H9 (cell line): ENCODE data around the gene SNRPA1. TPM values are rescaled to one million over a fixed set of nuclear protein-coding genes. Genes with fewer than 3 reads are reported as not detected.

Source experiments
- DNase-seq: peaks from one replicate; pipeline ENCODE4 v3.0.0-alpha.2; 2017
- H2AFZ ChIP-seq: one replicate; pipeline ENCODE4 v1.6.1; 2013; ENCODE audit warnings: mild to moderate bottlenecking, low read length, control low read depth, moderate library complexity
- H2AK5ac ChIP-seq: 2 replicates; pipeline ENCODE4 v1.6.1; 2013; ENCODE audit warnings: low read length, control low read depth, mixed read lengths; ENCODE audit not compliant: insufficient read length
- H2BK120ac ChIP-seq: one replicate; pipeline ENCODE4 v1.6.1; 2013; ENCODE audit warnings: low read depth, mild to moderate bottlenecking, low read length, control low read depth, inconsistent platforms; ENCODE audit not compliant: poor library complexity, severe bottlenecking
- H2BK12ac ChIP-seq: 2 replicates; pipeline ENCODE4 v1.6.1; 2013; ENCODE audit warnings: low read length, control low read depth, mixed read lengths, low read depth; ENCODE audit not compliant: insufficient read length
- H2BK15ac ChIP-seq: 2 replicates; pipeline ENCODE4 v1.6.1; 2013; ENCODE audit warnings: low read depth, low read length, control low read depth
- H2BK20ac ChIP-seq: one replicate; pipeline ENCODE4 v1.6.1; 2013; ENCODE audit warnings: low read depth, mild to moderate bottlenecking, low read length, control low read depth, inconsistent platforms; ENCODE audit not compliant: poor library complexity, severe bottlenecking
- H2BK5ac ChIP-seq: 2 replicates; pipeline ENCODE4 v1.6.1; 2013; ENCODE audit warnings: low read length, control low read depth, mixed read lengths; ENCODE audit not compliant: insufficient read length
- H3K14ac ChIP-seq: 2 replicates; pipeline ENCODE4 v1.6.1; 2013; ENCODE audit warnings: low read length, control low read depth; ENCODE audit not compliant: insufficient read depth
- H3K18ac ChIP-seq: 2 replicates; pipeline ENCODE4 v1.6.1; 2013; ENCODE audit warnings: low read depth, mild to moderate bottlenecking, mixed read lengths, low read length, control low read depth; ENCODE audit not compliant: insufficient read length
- H3K23ac ChIP-seq: 2 replicates; pipeline ENCODE4 v1.6.1; 2013; ENCODE audit warnings: low read length, control low read depth, mixed read lengths, low read depth; ENCODE audit not compliant: insufficient read length
- H3K23me2 ChIP-seq: 2 replicates; pipeline ENCODE4 v1.6.1; 2013; ENCODE audit warnings: low read depth, mild to moderate bottlenecking, mixed read lengths, low read length, control low read depth; ENCODE audit not compliant: insufficient read length, poor library complexity, severe bottlenecking
- H3K27ac ChIP-seq: 2 replicates; pipeline ENCODE4 v1.5.1; 2013; ENCODE audit warnings: low read length, control low read depth, mixed read lengths, low read depth; ENCODE audit not compliant: insufficient read length
- H3K27me3 ChIP-seq: 2 replicates; pipeline ENCODE4 v1.6.1; 2013; ENCODE audit warnings: low read length, control low read depth, inconsistent platforms; ENCODE audit not compliant: insufficient read depth
- H3K4ac ChIP-seq: 2 replicates; pipeline ENCODE4 v1.6.1; 2013; ENCODE audit warnings: low read depth, mild to moderate bottlenecking, control low read depth, inconsistent platforms, low read length, moderate library complexity
- H3K4me1 ChIP-seq: 2 replicates; pipeline ENCODE4 v1.6.1; 2013; ENCODE audit warnings: low read length, control low read depth, inconsistent platforms; ENCODE audit not compliant: insufficient read depth
- H3K4me2 ChIP-seq: 2 replicates; pipeline ENCODE4 v1.6.1; 2013; ENCODE audit warnings: low read length, control low read depth, mixed read lengths; ENCODE audit not compliant: insufficient read length, insufficient read depth
- H3K56ac ChIP-seq: 2 replicates; pipeline ENCODE4 v1.6.1; 2013; ENCODE audit warnings: low read depth, mild to moderate bottlenecking, mixed read lengths, low read length, control low read depth; ENCODE audit not compliant: insufficient read length
- H3K79me1 ChIP-seq: 2 replicates; pipeline ENCODE4 v1.6.1; 2013; ENCODE audit warnings: low read depth, mild to moderate bottlenecking, moderate library complexity, low read length, control low read depth, inconsistent platforms; ENCODE audit not compliant: insufficient read depth, poor library complexity, severe bottlenecking
- H3K79me2 ChIP-seq: 2 replicates; pipeline ENCODE4 v1.6.1; 2013; ENCODE audit warnings: low read length, control low read depth, inconsistent platforms; ENCODE audit not compliant: insufficient read depth
- H3K9ac ChIP-seq: 2 replicates; pipeline ENCODE4 v1.6.1; 2013; ENCODE audit warnings: low read length, control low read depth, mixed read lengths; ENCODE audit not compliant: insufficient read length; ENCODE audit errors: extremely low read depth
- H3K9me3 ChIP-seq: one replicate; pipeline ENCODE4 v1.6.1; 2013; ENCODE audit warnings: low read depth, low read length, inconsistent platforms; ENCODE audit not compliant: control insufficient read depth
- H3T11ph ChIP-seq: one replicate; pipeline ENCODE4 v1.6.1; 2013; ENCODE audit warnings: mild to moderate bottlenecking, low read length, control low read depth, inconsistent platforms
- H4K20me1 ChIP-seq: one replicate; pipeline ENCODE4 v1.6.1; 2013; ENCODE audit not compliant: control insufficient read depth, insufficient read length, insufficient read depth
- H4K5ac ChIP-seq: 2 replicates; pipeline ENCODE4 v1.6.1; 2013; ENCODE audit warnings: low read depth, mild to moderate bottlenecking, mixed read lengths, low read length, control low read depth; ENCODE audit not compliant: insufficient read length
- H4K8ac ChIP-seq: replicated peaks from 2 replicates; pipeline ENCODE4 v1.6.1; 2013; ENCODE audit warnings: low read length, control low read depth, mixed read lengths, low read depth; ENCODE audit not compliant: insufficient read length
- H4K91ac ChIP-seq: 2 replicates; pipeline ENCODE4 v1.6.1; 2013; ENCODE audit warnings: low read depth, mild to moderate bottlenecking, moderate library complexity, mixed read lengths, low read length, control low read depth; ENCODE audit not compliant: insufficient read length
- H3K27ac Mint-ChIP-seq, 3 experiments: 2 replicates in 2 of 3; 3 replicates in 1 of 3; pipeline ENCODE4 v1.8.0; 2020 to 2021; ENCODE audit warnings: mixed read lengths in 3 of 3, mild to moderate bottlenecking in 1 of 3, moderate library complexity in 1 of 3
- H3K27me3 Mint-ChIP-seq: 2 replicates; pipeline ENCODE4 v1.8.0; 2021; ENCODE audit warnings: low read depth, mild to moderate bottlenecking, moderate library complexity, mixed read lengths
- H3K36me3 Mint-ChIP-seq, 3 experiments: 2 replicates in 2 of 3; 3 replicates in 1 of 3; pipeline ENCODE4 v1.8.0; 2020 to 2021; ENCODE audit warnings: low read depth in 3 of 3, mixed read lengths in 3 of 3; ENCODE audit not compliant: insufficient read depth in 1 of 3
- H3K4me1 Mint-ChIP-seq, 2 experiments: 2 replicates each; pipeline ENCODE4 v1.8.0; 2020; ENCODE audit warnings: mixed read lengths in 2 of 2
- H3K4me3 Mint-ChIP-seq, 2 experiments: 2 replicates in 1 of 2; 3 replicates in 1 of 2; pipeline ENCODE4 v1.8.0; 2020 to 2021; ENCODE audit warnings: mild to moderate bottlenecking in 2 of 2, mixed read lengths in 2 of 2, moderate library complexity in 1 of 2
- H3K9me3 Mint-ChIP-seq, 2 experiments: 2 replicates in 1 of 2; 3 replicates in 1 of 2; pipeline ENCODE4 v1.8.0; 2020; ENCODE audit warnings: mild to moderate bottlenecking in 2 of 2, mixed read lengths in 2 of 2, moderate library complexity in 1 of 2
- WGBS: extraction: QIAGEN DNeasy Blood & Tissue Kit; methylation state at CpG from one replicate; pipeline ENCODE4 v1.1.7; 2013; ENCODE audit warnings: missing lambda C conversion rate, low lambda C conversion rate, mixed read lengths; ENCODE audit not compliant: insufficient read length; ENCODE audit errors: extremely low coverage; 5-methylcytosine and 5-hydroxymethylcytosine counted together
- total RNA-seq: library from RNA; stranded (reverse); gene quantifications from 2 replicates; pipeline ENCODE4 v1.2.1, GENCODE V29; 2021
- TF ChIP-seq, protein P1 (sequence below): fragments of 200-600 bp; sonication (generic); conservative IDR thresholded peaks from 3 replicates; pipeline ENCODE4 v1.8.0; 2021; ENCODE audit warnings: antibody characterized with exemption, mild to moderate bottlenecking

SNRPA1 gene
- total RNA-seq, 1 experiment from 2014 or later: 145 TPM

GRCh38 chr15:101252836-101253235 lies 42.2 kb downstream of the SNRPA1 start:
- H3K18ac ChIP-seq: no peak overlapping the region
- no peaks in the 10 kb centered on the region for H3K79me1 ChIP-seq
- H4K5ac ChIP-seq: no peak overlapping the region
- Mint-ChIP-seq H3K4me3 (peak overlapping the region; percentile 80 to 86), H3K27me3 (peaks cover 2% of the 10 kb centered on the region), H3K9me3 (no peaks in the 10 kb centered on the region), H3K27ac (no peak overlapping the region), H3K4me1 (peaks cover 39 to 51% of the 10 kb centered on the region in 2 experiments), H3K36me3 (peaks cover 3 to 9% (median 5%) of the 10 kb centered on the region in 3 experiments; a peak in 6 of 7 replicates)
- no peak overlapping the region for H2AFZ ChIP-seq
- peak overlapping the region; percentile 88 for H3K4me2 ChIP-seq
- WGBS: no CpG with 5 or more reads among the region's 3 CpGs
- peaks cover 7% of the 10 kb centered on the region; the same call in 1 of the 2 replicates for H3K4me1 ChIP-seq
- no peak overlapping the region for H4K91ac ChIP-seq
- H3K14ac ChIP-seq: no peak overlapping the region
- no peak overlapping the region for H2BK20ac ChIP-seq
- no peak overlapping the region for H2BK5ac ChIP-seq
- H3K56ac ChIP-seq: no peak overlapping the region
- H2BK120ac ChIP-seq: no peak overlapping the region
- no peak overlapping the region for H2AK5ac ChIP-seq
- H3K4ac ChIP-seq: no peak overlapping the region
- no peak overlapping the region for H3K23ac ChIP-seq
- no peak for DNase-seq
- no peak overlapping the region for H4K8ac ChIP-seq
- H2BK12ac ChIP-seq: no peak overlapping the region
- H4K20me1 ChIP-seq: no peaks in the 10 kb centered on the region
- no peaks in the 10 kb centered on the region for H3K9me3 ChIP-seq
- no peak overlapping the region for H2BK15ac ChIP-seq
- peak overlapping the region; percentile 28 for H3K9ac ChIP-seq
- no peak overlapping the region for H3K27ac ChIP-seq
- H3K79me2 ChIP-seq: peaks cover 25% of the 10 kb centered on the region
- H3K23me2 ChIP-seq: peaks cover 14% of the 10 kb centered on the region
- H3K27me3 ChIP-seq: no peaks in the 10 kb centered on the region
- TF ChIP-seq, protein P1, sequence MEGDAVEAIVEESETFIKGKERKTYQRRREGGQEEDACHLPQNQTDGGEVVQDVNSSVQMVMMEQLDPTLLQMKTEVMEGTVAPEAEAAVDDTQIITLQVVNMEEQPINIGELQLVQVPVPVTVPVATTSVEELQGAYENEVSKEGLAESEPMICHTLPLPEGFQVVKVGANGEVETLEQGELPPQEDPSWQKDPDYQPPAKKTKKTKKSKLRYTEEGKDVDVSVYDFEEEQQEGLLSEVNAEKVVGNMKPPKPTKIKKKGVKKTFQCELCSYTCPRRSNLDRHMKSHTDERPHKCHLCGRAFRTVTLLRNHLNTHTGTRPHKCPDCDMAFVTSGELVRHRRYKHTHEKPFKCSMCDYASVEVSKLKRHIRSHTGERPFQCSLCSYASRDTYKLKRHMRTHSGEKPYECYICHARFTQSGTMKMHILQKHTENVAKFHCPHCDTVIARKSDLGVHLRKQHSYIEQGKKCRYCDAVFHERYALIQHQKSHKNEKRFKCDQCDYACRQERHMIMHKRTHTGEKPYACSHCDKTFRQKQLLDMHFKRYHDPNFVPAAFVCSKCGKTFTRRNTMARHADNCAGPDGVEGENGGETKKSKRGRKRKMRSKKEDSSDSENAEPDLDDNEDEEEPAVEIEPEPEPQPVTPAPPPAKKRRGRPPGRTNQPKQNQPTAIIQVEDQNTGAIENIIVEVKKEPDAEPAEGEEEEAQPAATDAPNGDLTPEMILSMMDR: no peak
- no peak overlapping the region for H3T11ph ChIP-seq
